HepG2 (cell line): ENCODE results near the gene CMTM1. TPM values are rescaled to one million over a fixed set of nuclear protein-coding genes. Genes with fewer than 3 reads are reported as not detected.

ENCODE experiments used
- CENPX ChIP-seq: sonication (generic); formaldehyde crosslinking; IDR thresholded peaks from 2 replicates; pipeline ENCODE4 v1.9.0; 2021; ENCODE audit warnings: mild to moderate bottlenecking, missing genetic modification reagents, moderate library complexity
- ESRRA ChIP-seq: sonication (generic); formaldehyde crosslinking; IDR thresholded peaks from 2 replicates; pipeline ENCODE4 v1.5.1; 2020; ENCODE audit warnings: mild to moderate bottlenecking, low read depth, missing genetic modification reagents
- FOXK1 ChIP-seq: sonication (generic); formaldehyde crosslinking; IDR thresholded peaks from 2 replicates; pipeline ENCODE4 v1.4.0; 2020; ENCODE audit warnings: low read depth, missing genetic modification reagents, borderline replicate concordance
- FOXM1 ChIP-seq: sonication (generic); formaldehyde crosslinking; IDR thresholded peaks from 2 replicates; pipeline ENCODE4 v1.5.0; 2020; ENCODE audit warnings: missing genetic modification reagents
- HIVEP1 ChIP-seq: sonication (generic); formaldehyde crosslinking; IDR thresholded peaks from 2 replicates; pipeline ENCODE4 v1.4.0; 2020; ENCODE audit warnings: mild to moderate bottlenecking, missing genetic modification reagents
- HMG20A ChIP-seq: IDR thresholded peaks from 2 replicates; pipeline ENCODE4 v1.6.1; 2016; ENCODE audit warnings: borderline replicate concordance
- KAT7 ChIP-seq: IDR thresholded peaks from 2 replicates; pipeline ENCODE4 v1.6.1; 2018; ENCODE audit warnings: borderline replicate concordance, missing compliant biosample characterization
- KLF16 ChIP-seq, 2 experiments: sonication (generic) in 1 of 2; formaldehyde crosslinking in 1 of 2; IDR thresholded peaks; 2 replicates each; pipeline versions ENCODE4 v1.6.1 to v1.8.0; 2016 to 2023; ENCODE audit warnings: missing genetic modification reagents in 2 of 2, missing compliant biosample characterization in 1 of 2
- MED1 ChIP-seq: sonication (generic); formaldehyde crosslinking; IDR thresholded peaks from 2 replicates; pipeline ENCODE4 v1.4.0; 2020; ENCODE audit warnings: missing genetic modification reagents
- MED13 ChIP-seq: sonication (generic); formaldehyde crosslinking; IDR thresholded peaks from 2 replicates; pipeline ENCODE4 v1.5.0; 2020; ENCODE audit warnings: missing genetic modification reagents
- NR2C2 ChIP-seq: sonication (generic); formaldehyde crosslinking; IDR thresholded peaks from 2 replicates; pipeline ENCODE4 v1.4.0; 2020; ENCODE audit warnings: missing genetic modification reagents, mild to moderate bottlenecking, moderate library complexity, borderline replicate concordance
- SP140L ChIP-seq: sonication (generic); formaldehyde crosslinking; IDR thresholded peaks from 2 replicates; pipeline ENCODE4 v1.4.0; 2020; ENCODE audit warnings: missing genetic modification reagents, borderline replicate concordance
- SUZ12 ChIP-seq: fragments of 150-350 bp; IDR thresholded peaks from 2 replicates; pipeline ENCODE4 v1.6.1; 2014; ENCODE audit warnings: low read depth, low read length
- SYNCRIP ChIP-seq: fragments of 200-400 bp; formaldehyde crosslinking; IDR thresholded peaks from 2 replicates; pipeline ENCODE4 v1.6.1; 2018; ENCODE audit warnings: mild to moderate bottlenecking, low read depth, low read length; ENCODE audit not compliant: insufficient read depth
- ZBTB7B ChIP-seq: sonication (generic); formaldehyde crosslinking; IDR thresholded peaks from 2 replicates; pipeline ENCODE4 v1.4.0; 2020; ENCODE audit warnings: missing genetic modification reagents
- ZFP37 ChIP-seq: sonication (generic); formaldehyde crosslinking; IDR thresholded peaks from 2 replicates; pipeline ENCODE4 v1.4.0; 2020; ENCODE audit warnings: missing genetic modification reagents, borderline replicate concordance
- ZFP62 ChIP-seq: sonication (generic); formaldehyde crosslinking; IDR thresholded peaks from 2 replicates; pipeline ENCODE4 v1.4.0; 2020; ENCODE audit warnings: missing genetic modification reagents
- ZMYM3 ChIP-seq: sonication (generic); formaldehyde crosslinking; IDR thresholded peaks from 2 replicates; pipeline ENCODE4 v1.5.1; 2020; ENCODE audit warnings: mild to moderate bottlenecking, missing genetic modification reagents
- ZNF10 ChIP-seq: sonication (generic); formaldehyde crosslinking; IDR thresholded peaks from 2 replicates; pipeline ENCODE4 v1.4.0; 2020; ENCODE audit warnings: mild to moderate bottlenecking, low read depth, missing genetic modification reagents, borderline replicate concordance
- ZNF30 ChIP-seq: sonication (generic); formaldehyde crosslinking; IDR thresholded peaks from 2 replicates; pipeline ENCODE4 v1.5.0; 2020; ENCODE audit warnings: mild to moderate bottlenecking, missing genetic modification reagents
- polyA plus RNA-seq, 8 experiments: library from polyadenylated mRNA; depleted of rRNA in 3 of 8; stranded (reverse) in 7 of 8; unstranded in 1 of 8; fragments of >200 nt; fragmentation: Illumina TruSeq in 4 of 8; extraction: Trizol in 4 of 8; gene quantifications; 2 replicates each; pipeline versions ENCODE4 v1.2.1 to v1.2.3, GENCODE V29; 2011 to 2016; ENCODE audit warnings: low read depth in 4 of 8, missing spikeins in 1 of 8, mixed read lengths in 1 of 8; ENCODE audit not compliant: insufficient read depth in 1 of 8
- total RNA-seq, 5 experiments: library from RNA; depleted of rRNA; stranded (reverse); fragments of >200 nt; fragmentation: Illumina TruSeq; extraction: Trizol; gene quantifications; 2 replicates each; pipeline ENCODE4 v1.2.3, GENCODE V29; 2016; ENCODE audit warnings: low read depth in 1 of 5
- TF ChIP-seq, protein P1 (sequence below): sonication (generic); formaldehyde crosslinking; IDR thresholded peaks from 2 replicates; pipeline ENCODE4 v1.4.0; 2020; ENCODE audit warnings: mild to moderate bottlenecking, missing genetic modification reagents
- TF ChIP-seq, protein P2 (sequence below): sonication (generic); formaldehyde crosslinking; IDR thresholded peaks from 2 replicates; pipeline ENCODE4 v1.4.0; 2020; ENCODE audit warnings: missing genetic modification reagents, mild to moderate bottlenecking, borderline replicate concordance
- TF ChIP-seq, protein P3 (sequence below): sonication (generic); formaldehyde crosslinking; IDR thresholded peaks from 2 replicates; pipeline ENCODE4 v1.9.0; 2022; ENCODE audit warnings: low read depth, missing genetic modification reagents
- TF ChIP-seq, protein P4 (sequence below): sonication (generic); formaldehyde crosslinking; conservative IDR thresholded peaks from 2 replicates; pipeline ENCODE4 v1.4.0; 2020; ENCODE audit warnings: missing genetic modification reagents

Gene CMTM1
- total and polyA plus RNA-seq, 2 of the 13 experiments (the other 11 are each of a cell fraction or from before 2014, with no cell fraction given), result 1.7 to 2.9 TPM

DNA sequence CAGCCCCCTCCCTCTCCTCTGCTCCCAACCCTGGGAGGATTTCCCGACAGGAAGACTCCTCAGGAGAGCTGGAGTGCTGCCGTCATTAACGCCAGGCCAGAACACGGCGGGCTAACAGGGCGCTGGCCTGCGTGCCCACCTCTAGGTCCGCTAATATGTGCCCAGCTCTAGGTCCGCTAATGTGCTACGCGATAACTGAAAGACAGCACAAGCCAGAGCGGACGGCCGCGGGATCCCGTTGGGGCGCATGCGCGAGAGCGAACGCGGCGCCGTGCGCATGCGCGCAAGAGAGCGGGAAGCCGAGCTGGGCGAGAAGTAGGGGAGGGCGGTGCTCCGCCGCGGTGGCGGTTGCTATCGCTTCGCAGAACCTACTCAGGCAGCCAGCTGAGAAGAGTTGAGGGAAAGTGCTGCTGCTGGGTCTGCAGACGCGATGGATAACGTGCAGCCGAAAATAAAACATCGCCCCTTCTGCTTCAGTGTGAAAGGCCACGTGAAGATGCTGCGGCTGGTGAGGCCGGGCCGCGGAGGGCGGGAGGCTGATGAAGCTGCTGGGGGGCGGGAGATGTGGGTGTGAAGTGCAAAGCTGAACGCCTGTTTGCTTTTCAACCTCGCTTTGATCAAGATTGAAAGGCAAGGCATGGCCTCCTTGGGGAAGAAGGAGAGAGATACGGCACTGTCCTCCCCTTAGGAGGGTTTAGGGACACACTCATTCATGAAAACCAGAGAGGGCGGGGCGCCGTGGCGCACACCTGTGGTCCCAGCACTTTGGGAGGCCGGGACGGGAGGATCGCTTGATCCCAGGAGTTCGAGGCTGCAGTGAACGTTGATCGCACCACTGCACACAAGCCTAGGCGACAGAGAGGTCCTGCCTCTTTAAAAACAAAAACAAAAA, 13.7 kb upstream of the CMTM1 start, which contains the start of gene CKLF (continued):
- TF ChIP-seq, protein P1, sequence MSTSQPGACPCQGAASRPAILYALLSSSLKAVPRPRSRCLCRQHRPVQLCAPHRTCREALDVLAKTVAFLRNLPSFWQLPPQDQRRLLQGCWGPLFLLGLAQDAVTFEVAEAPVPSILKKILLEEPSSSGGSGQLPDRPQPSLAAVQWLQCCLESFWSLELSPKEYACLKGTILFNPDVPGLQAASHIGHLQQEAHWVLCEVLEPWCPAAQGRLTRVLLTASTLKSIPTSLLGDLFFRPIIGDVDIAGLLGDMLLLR, result peak; percentile 98
- TF ChIP-seq ZNF10 (CRISPR knock-in tag), result peak; percentile 91
- no peak for TF ChIP-seq ZFP62 (CRISPR knock-in tag)
- peak; percentile 94 to 98; a peak in 3 of 4 replicates for TF ChIP-seq KLF16 (CRISPR knock-in tag; IDR thresholded peaks at IDR 0.05)
- TF ChIP-seq SYNCRIP, result no peak
- peak; percentile 79; the same call in 1 of the 2 replicates for TF ChIP-seq NR2C2 (CRISPR knock-in tag)
- TF ChIP-seq MED1, result peak; percentile 74
- peak; percentile 98 for TF ChIP-seq HIVEP1 (CRISPR knock-in tag)
- TF ChIP-seq, protein P2, sequence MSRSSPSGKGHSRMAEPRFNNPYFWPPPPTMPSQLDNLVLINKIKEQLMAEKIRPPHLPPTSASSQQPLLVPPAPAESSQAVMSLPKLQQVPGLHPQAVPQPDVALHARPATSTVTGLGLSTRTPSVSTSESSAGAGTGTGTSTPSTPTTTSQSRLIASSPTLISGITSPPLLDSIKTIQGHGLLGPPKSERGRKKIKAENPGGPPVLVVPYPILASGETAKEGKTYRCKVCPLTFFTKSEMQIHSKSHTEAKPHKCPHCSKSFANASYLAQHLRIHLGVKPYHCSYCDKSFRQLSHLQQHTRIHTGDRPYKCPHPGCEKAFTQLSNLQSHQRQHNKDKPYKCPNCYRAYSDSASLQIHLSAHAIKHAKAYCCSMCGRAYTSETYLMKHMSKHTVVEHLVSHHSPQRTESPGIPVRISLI (CRISPR knock-in tag), result no peak
- peak; percentile 72; the same call in 1 of the 2 replicates for TF ChIP-seq SP140L (CRISPR knock-in tag)
- peak; percentile 99 for TF ChIP-seq ZNF30 (CRISPR knock-in tag)
- TF ChIP-seq FOXK1 (CRISPR knock-in tag), result no peak
- peak; percentile 88 for TF ChIP-seq ZMYM3 (CRISPR knock-in tag)
- TF ChIP-seq, protein P3, sequence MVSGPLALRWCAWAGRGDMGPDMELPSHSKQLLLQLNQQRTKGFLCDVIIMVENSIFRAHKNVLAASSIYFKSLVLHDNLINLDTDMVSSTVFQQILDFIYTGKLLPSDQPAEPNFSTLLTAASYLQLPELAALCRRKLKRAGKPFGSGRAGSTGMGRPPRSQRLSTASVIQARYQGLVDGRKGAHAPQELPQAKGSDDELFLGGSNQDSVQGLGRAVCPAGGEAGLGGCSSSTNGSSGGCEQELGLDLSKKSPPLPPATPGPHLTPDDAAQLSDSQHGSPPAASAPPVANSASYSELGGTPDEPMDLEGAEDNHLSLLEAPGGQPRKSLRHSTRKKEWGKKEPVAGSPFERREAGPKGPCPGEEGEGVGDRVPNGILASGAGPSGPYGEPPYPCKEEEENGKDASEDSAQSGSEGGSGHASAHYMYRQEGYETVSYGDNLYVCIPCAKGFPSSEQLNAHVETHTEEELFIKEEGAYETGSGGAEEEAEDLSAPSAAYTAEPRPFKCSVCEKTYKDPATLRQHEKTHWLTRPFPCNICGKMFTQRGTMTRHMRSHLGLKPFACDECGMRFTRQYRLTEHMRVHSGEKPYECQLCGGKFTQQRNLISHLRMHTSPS, result peak; percentile 81
- no peak for TF ChIP-seq HMG20A (CRISPR knock-in tag)
- TF ChIP-seq MED13 (CRISPR knock-in tag), result peak; percentile 91
- TF ChIP-seq KAT7 (CRISPR knock-in tag), result peak; percentile 88
- no peak for TF ChIP-seq SUZ12
- TF ChIP-seq FOXM1, result peak; percentile 95
- TF ChIP-seq ZBTB7B (CRISPR knock-in tag), result peak; percentile 84
- TF ChIP-seq ESRRA, result peak; percentile 83
- peak; percentile 99 for TF ChIP-seq ZFP37
- TF ChIP-seq, protein P4, sequence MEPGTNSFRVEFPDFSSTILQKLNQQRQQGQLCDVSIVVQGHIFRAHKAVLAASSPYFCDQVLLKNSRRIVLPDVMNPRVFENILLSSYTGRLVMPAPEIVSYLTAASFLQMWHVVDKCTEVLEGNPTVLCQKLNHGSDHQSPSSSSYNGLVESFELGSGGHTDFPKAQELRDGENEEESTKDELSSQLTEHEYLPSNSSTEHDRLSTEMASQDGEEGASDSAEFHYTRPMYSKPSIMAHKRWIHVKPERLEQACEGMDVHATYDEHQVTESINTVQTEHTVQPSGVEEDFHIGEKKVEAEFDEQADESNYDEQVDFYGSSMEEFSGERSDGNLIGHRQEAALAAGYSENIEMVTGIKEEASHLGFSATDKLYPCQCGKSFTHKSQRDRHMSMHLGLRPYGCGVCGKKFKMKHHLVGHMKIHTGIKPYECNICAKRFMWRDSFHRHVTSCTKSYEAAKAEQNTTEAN (CRISPR knock-in tag), result peak; percentile 97
- TF ChIP-seq CENPX (CRISPR knock-in tag), result no peak
